Activated B cell treated with CpG ODN at 0.5 μM for 24 hours (primary cell): ENCODE data around the gene ATP6V0E1. TPM values are rescaled to one million over a fixed set of nuclear protein-coding genes. Genes with fewer than 3 reads are reported as not detected.

Experiments
- ATAC-seq: fragments of 200-7000 bp; cut with Tn5 transposase; one replicate; pipeline ENCODE4 v1.10.0; 2021; ENCODE audit warnings: low read depth, mild to moderate bottlenecking, moderate library complexity
- CTCF ChIA-PET: fragments of 350-600 bp; sonication (Branson Sonifier 250); formaldehyde crosslinking; loops from one replicate; lab custom pipeline; 2021; ENCODE audit warnings: antibody characterized with exemption; lab: Charles Lee
- POLR2A ChIA-PET: fragments of 350-600 bp; sonication (Branson Sonifier 250); formaldehyde crosslinking; loops from one replicate; lab custom pipeline; 2021; ENCODE audit warnings: antibody characterized with exemption; lab: Charles Lee
- DNase-seq: peaks from one replicate; pipeline ENCODE4 v3.0.0; 2022
- H3K27ac Mint-ChIP-seq: one replicate; pipeline ENCODE4 v1.8.0; 2020; ENCODE audit warnings: mixed read lengths
- H3K27me3 Mint-ChIP-seq: one replicate; pipeline ENCODE4 v1.8.0; 2021; ENCODE audit warnings: mixed read lengths
- H3K36me3 Mint-ChIP-seq: one replicate; pipeline ENCODE4 v1.8.0; 2021; ENCODE audit warnings: low read depth, mixed read lengths
- H3K4me1 Mint-ChIP-seq: one replicate; pipeline ENCODE4 v1.8.0; 2021; ENCODE audit warnings: mixed read lengths
- H3K4me3 Mint-ChIP-seq: one replicate; pipeline ENCODE4 v1.8.0; 2020; ENCODE audit warnings: mild to moderate bottlenecking, mixed read lengths
- H3K9me3 Mint-ChIP-seq: one replicate; pipeline ENCODE4 v1.8.0; 2020; ENCODE audit warnings: mixed read lengths
- intact Hi-C: fragments of 100-400 bp; cut with micrococcal nuclease; formaldehyde crosslinking; loops from one replicate; pipeline ENCODE4 v1.15.1; 2024
- total RNA-seq: library from RNA; stranded (reverse); gene quantifications from 2 replicates; pipeline ENCODE4 v1.2.3, GENCODE V29; 2022
- TF ChIP-seq, protein P1 (sequence below): fragments of 200-600 bp; IDR thresholded peaks from one replicate; pipeline ENCODE4 v1.8.0; 2022; ENCODE audit warnings: antibody characterized with exemption, mild to moderate bottlenecking

Gene ATP6V0E1
- total RNA-seq, 1 donor from 2014 or later, result 191 TPM

DNA sequence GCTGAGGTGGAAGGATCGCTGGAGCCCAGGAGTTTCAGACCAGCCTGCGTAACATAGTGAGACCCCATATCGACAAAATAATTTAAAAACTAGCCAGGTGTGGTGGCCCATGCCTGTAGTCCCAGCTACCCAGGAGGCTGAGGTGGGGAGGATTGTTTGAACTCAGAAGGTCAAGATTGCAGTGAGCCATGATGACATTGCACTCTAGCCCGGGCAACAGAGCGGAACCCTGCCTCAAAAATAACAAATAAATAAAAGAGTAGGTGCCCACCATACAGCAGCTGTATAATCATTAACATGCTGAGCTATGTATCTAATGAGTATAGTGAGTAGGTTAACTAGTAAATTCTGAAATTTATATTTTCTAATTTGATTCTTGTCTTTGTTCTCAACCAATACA lies 11.0 kb upstream of the ATP6V0E1 start:
- no peak for ATAC-seq
- TF ChIP-seq, protein P1, sequence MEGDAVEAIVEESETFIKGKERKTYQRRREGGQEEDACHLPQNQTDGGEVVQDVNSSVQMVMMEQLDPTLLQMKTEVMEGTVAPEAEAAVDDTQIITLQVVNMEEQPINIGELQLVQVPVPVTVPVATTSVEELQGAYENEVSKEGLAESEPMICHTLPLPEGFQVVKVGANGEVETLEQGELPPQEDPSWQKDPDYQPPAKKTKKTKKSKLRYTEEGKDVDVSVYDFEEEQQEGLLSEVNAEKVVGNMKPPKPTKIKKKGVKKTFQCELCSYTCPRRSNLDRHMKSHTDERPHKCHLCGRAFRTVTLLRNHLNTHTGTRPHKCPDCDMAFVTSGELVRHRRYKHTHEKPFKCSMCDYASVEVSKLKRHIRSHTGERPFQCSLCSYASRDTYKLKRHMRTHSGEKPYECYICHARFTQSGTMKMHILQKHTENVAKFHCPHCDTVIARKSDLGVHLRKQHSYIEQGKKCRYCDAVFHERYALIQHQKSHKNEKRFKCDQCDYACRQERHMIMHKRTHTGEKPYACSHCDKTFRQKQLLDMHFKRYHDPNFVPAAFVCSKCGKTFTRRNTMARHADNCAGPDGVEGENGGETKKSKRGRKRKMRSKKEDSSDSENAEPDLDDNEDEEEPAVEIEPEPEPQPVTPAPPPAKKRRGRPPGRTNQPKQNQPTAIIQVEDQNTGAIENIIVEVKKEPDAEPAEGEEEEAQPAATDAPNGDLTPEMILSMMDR, result no peak
- CTCF ChIA-PET, result interaction anchor here (1.9 kb wide), 1 partner anchor 11 kb away, joined by 4 read pairs; the partner anchor contains the start of gene ATP6V0E1
- H3K27me3 Mint-ChIP-seq, result peaks cover 4% of the 10 kb centered on the region
- no peak for DNase-seq
- H3K36me3 Mint-ChIP-seq, result peaks cover 18% of the 10 kb centered on the region
- H3K4me3 Mint-ChIP-seq, result no peak overlapping the region
- POLR2A ChIA-PET, result interaction anchor here (1.0 kb wide), 1 partner anchor 14 kb away, joined by 3 read pairs; the partner anchor contains the start of gene RPL26L1
- no peaks in the 10 kb centered on the region for H3K9me3 Mint-ChIP-seq
- intact Hi-C loops, result no loop called here
- H3K27ac Mint-ChIP-seq, result no peak overlapping the region
- H3K4me1 Mint-ChIP-seq, result peaks cover 7% of the 10 kb centered on the region

DNA sequence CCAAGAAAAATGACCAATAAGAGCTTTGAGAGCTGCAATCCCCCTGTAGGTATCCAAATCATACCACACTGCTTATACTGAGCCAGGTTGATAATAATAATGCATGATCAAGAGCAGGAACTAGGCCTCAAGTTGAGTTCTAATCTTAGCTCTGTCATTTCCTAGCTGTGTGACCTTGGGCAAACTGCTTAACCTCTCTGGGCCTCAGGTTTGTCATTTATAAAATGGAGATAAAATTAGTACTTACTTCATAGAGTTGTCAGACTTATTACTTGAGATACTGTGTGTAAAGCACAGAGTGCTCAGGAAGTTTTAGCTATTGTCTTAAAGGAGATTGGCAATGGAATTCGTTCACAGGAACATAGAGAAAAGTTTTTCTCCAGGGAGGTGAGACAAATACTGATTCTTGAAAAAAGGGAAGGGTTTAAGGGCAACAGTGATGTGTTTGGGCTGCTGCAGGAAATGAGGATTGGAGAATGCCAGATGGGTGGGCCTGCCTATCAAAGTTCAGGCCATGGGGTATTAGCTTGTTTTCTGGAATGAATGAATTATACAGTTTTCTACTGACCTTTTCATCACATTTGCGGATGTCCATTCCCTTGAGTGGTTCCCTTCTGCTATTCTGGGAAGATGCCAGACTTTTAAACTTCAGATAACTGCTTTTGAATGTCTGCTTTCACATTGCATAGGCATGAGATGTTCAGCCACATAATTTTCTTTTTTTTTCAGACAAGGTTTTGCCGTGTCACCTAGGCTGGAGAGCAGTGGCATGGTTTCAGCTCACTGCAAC lies 10.2 kb upstream of the ATP6V0E1 start:
- Mint-ChIP-seq H3K36me3 (peaks cover 15% of the 10 kb centered on the region), H3K4me1 (peaks cover 4% of the 10 kb centered on the region), H3K27ac (no peak overlapping the region), H3K27me3 (peaks cover 4% of the 10 kb centered on the region), H3K9me3 (no peaks in the 10 kb centered on the region), H3K4me3 (no peak overlapping the region)
- ChIA-PET POLR2A (interaction anchor here (1.0 kb wide), 1 partner anchor 14 kb away, joined by 3 read pairs; the partner anchor contains the start of gene RPL26L1), CTCF (no interaction called here)
- intact Hi-C loops, result no loop called here
- ATAC-seq, result no peak
- TF ChIP-seq, protein P1, result no peak
- DNase-seq, result no peak

DNA sequence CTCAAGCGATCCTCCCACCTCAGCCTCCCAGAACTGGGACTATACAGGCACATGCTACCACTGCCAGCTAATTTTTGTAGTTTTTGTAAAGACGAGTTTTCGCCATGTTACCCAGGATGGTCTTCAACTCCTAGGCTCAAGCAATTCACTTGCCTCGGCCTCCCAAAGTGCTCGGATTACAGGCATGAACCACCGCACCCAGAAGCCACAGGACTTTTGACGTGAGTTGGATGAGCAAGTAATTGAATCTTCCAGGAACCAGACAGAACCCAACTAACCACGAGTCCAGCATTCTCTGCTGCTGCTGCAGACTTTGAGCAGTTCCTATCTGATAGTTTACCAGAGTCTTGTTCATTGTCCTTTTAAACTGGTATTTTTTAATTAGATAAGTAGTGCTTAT lies 9.6 kb upstream of the ATP6V0E1 start:
- Mint-ChIP-seq H3K27me3 (peaks cover 4% of the 10 kb centered on the region), H3K27ac (no peak overlapping the region), H3K4me3 (no peak overlapping the region), H3K36me3 (peaks cover 10% of the 10 kb centered on the region), H3K4me1 (peaks cover 4% of the 10 kb centered on the region), H3K9me3 (no peaks in the 10 kb centered on the region)
- no peak for ATAC-seq
- no peak for DNase-seq
- CTCF ChIA-PET, result no interaction called here
- intact Hi-C loops, result no loop called here
- TF ChIP-seq, protein P1, result no peak
- POLR2A ChIA-PET, result no interaction called here

GRCh38 chr5:172975289-172975688 lies 8.3 kb upstream of the ATP6V0E1 start:
- ChIA-PET CTCF (no interaction called here), POLR2A (no interaction called here)
- ATAC-seq (no peak), DNase-seq (no peak)
- intact Hi-C loops, result no loop called here
- H3K4me3 Mint-ChIP-seq, result no peak overlapping the region
- H3K27ac Mint-ChIP-seq, result no peak overlapping the region
- no peaks in the 10 kb centered on the region for H3K4me1 Mint-ChIP-seq
- TF ChIP-seq, protein P1, result no peak
- H3K27me3 Mint-ChIP-seq, result peaks cover 4% of the 10 kb centered on the region
- no peaks in the 10 kb centered on the region for H3K9me3 Mint-ChIP-seq
- H3K36me3 Mint-ChIP-seq, result peaks cover under 1% of the 10 kb centered on the region

DNA sequence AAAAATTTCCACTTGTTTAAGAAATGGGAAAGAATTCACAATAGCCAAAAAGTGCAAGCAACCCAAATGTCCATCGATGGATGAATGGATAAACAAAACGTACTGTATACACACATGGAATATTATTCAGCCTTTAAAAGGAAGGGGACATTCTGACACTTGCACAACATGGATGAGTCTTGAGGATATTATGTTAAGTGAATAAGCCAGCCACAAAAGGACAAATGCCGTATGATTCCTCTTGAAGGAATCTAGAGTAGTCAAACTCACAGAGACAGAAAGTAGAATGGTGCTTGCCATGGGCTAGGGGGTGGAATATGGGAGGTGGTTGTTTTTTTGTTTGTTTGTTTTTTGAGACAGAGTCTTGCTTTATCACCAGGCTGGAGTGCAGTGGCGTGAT lies 3.8 kb upstream of the ATP6V0E1 start:
- ChIA-PET CTCF (interaction anchor here (1.6 kb wide), 2 partner anchors 165 to 593 kb away, joined by 5 to 9 read pairs; partner anchors contain the start of gene BNIP1), POLR2A (no interaction called here)
- peaks cover 4% of the 10 kb centered on the region for H3K27me3 Mint-ChIP-seq
- H3K27ac Mint-ChIP-seq, result no peak overlapping the region
- DNase-seq (no peak), ATAC-seq (no peak)
- H3K9me3 Mint-ChIP-seq, result no peaks in the 10 kb centered on the region
- intact Hi-C loops, result loop anchor here (2.0 to 5.0 kb wide), 2 partner anchors 58 to 303 kb away; no protein-coding TSS in a partner anchor
- peaks cover 14% of the 10 kb centered on the region for H3K4me1 Mint-ChIP-seq
- TF ChIP-seq, protein P1, result no peak
- H3K4me3 Mint-ChIP-seq, result no peak overlapping the region
- H3K36me3 Mint-ChIP-seq, result peaks cover 3% of the 10 kb centered on the region
